Left lung (tissue), 10 donors: ENCODE results near the gene SUCLG1. TPM values are rescaled to one million over a fixed set of nuclear protein-coding genes. Genes with fewer than 3 reads are reported as not detected.

Experiments used
- ATAC-seq: fragments of 200-7000 bp; cut with Tn5 transposase; one replicate; pipeline ENCODE4 v1.9.1; 2020; ENCODE audit warnings: moderate library complexity
- DNase-seq, 4 donors: peaks; one replicate each; pipeline ENCODE4 v3.0.0-alpha.2; 2013 to 2020
- H3K27ac ChIP-seq, 2 donors: fragments of 200-600 bp; sonication (generic) in 1 of 2; one replicate each; pipeline versions ENCODE4 v1.5.0 to v1.8.0; 2020 to 2021
- H3K27me3 ChIP-seq, 2 donors: fragments of 200-600 bp; sonication (generic) in 1 of 2; one replicate each; pipeline versions ENCODE4 v1.5.0 to v1.8.0; 2020 to 2021
- H3K36me3 ChIP-seq, 2 donors: fragments of 200-600 bp; sonication (generic) in 1 of 2; one replicate each; pipeline versions ENCODE4 v1.5.0 to v1.8.0; 2020 to 2021
- H3K4me1 ChIP-seq, 2 donors: fragments of 200-600 bp; one replicate each; pipeline ENCODE4 v1.8.0; 2021
- H3K4me3 ChIP-seq, 2 donors: fragments of 200-600 bp; sonication (generic) in 1 of 2; one replicate each; pipeline versions ENCODE4 v1.5.0 to v1.8.0; 2020 to 2021; ENCODE audit warnings: mild to moderate bottlenecking in 1 of 2
- H3K9me3 ChIP-seq, 2 donors: fragments of 200-600 bp; sonication (generic) in 1 of 2; one replicate each; pipeline versions ENCODE4 v1.5.0 to v1.8.0; 2020 to 2021
- CTCF ChIP-seq, 2 donors: fragments of 200-600 bp; sonication (generic) in 1 of 2; IDR thresholded peaks; one replicate each; pipeline versions ENCODE4 v1.5.0 to v1.8.0; 2021; ENCODE audit warnings: antibody characterized with exemption in 2 of 2
- intact Hi-C, 2 donors: fragments of 100-400 bp; cut with DNase I; formaldehyde crosslinking; loops; one replicate each; pipeline versions ENCODE4 v1.11.2 to v1.14.2; 2022
- polyA plus RNA-seq, 6 donors: library from polyadenylated mRNA; unstranded; fragments of 120-200 nt; gene quantifications; one replicate each; pipeline ENCODE4 v1.2.1, GENCODE V29; 2013; ENCODE audit not compliant: insufficient read length in 6 of 6
- total RNA-seq, 2 donors: library from RNA; stranded (reverse); fragmentation: NEBNext Ultra II Directional; extraction: Animal tissue kit (Norgen Biotek cat#: 25700); gene quantifications; one replicate each; pipeline ENCODE4 v1.2.1, GENCODE V29; 2021
- donor health status: DM: no; HTN: yes; CAD: no.
- donor health status: DM: no; HTN: no; CAD: no.

SUCLG1 gene
- total and polyA plus RNA-seq, 8 donors = 62.2 to 126 (median 113) TPM

GRCh38 chr2:84373866-84374265 is 85.2 kb downstream of the SUCLG1 start:
- Histone ChIP-seq H3K27ac (no peak overlapping the region), H3K4me1 (no peaks in the 10 kb centered on the region), H3K4me3 (no peak overlapping the region), H3K9me3 (no peaks in the 10 kb centered on the region), H3K27me3 (no peaks in the 10 kb centered on the region), H3K36me3 (no peaks in the 10 kb centered on the region)
- no peak for ATAC-seq
- no peak for TF ChIP-seq CTCF (IDR thresholded peaks at IDR 0.05)
- DNase-seq = no peak
- intact Hi-C loops = no loop called here

Other genes with a start within 250 kb of the SUCLG1 start
- 1 to 10 TPM; 1.3 to 3.4 TPM for gene DNAH6, start 57.2 kb upstream of the SUCLG1 start, total RNA-seq
- 1 to 10 TPM; 2.4 to 6.2 (median 4.0) TPM for gene DNAH6, start 57.2 kb upstream of the SUCLG1 start, polyA plus RNA-seq